ENCODE data around the gene ZNF888.

DNA sequence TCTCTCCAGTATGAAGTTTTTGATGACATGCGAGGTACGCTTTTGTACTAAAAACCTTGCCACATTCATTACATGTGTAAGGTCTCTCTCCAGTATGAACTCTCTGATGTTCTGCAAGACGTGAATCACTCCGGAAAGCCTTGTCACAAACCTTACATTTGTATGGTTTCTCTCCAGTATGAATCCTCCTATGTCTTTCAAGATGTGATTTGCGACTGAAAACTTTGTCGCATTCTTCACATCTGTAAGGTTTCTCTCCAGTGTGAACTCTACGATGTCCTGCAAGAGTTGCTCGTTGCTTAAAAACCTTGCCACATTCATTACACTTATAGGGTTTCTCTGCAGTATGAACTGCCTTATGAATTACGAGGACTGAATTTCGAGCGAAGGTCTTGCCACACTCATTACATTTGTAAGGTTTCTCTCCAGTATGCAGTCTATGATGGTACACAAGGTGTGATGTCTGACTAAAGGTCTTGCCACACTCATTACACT lies 42.3 kb downstream of the ZNF888 start:
- TF ChIP-seq GATA3 (IDR thresholded peaks at IDR 0.05; ENCODE audit: low read depth, low read length) = no peak
- no peak for TF ChIP-seq GATA2 (IDR thresholded peaks at IDR 0.05; ENCODE audit: low read depth, low read length)

All from SH-SY5Y (cell line).